HG02943 (cell line): Measurements from ENCODE around the gene CARHSP1.
"Not testable (repeated sequence)": the region's sequence is repeated elsewhere in the genome, so short reads cannot be mapped to it uniquely, and the experiment has no call there.

Experiments
- ATAC-seq: cut with Tn5 transposase; IDR thresholded peaks from one replicate; pipeline ENCODE4 v1.9.1; 2021; ENCODE audit warnings: mild to moderate bottlenecking, low read depth, moderate library complexity; ENCODE audit not compliant: unreplicated experiment

The CARHSP1 gene

DNA sequence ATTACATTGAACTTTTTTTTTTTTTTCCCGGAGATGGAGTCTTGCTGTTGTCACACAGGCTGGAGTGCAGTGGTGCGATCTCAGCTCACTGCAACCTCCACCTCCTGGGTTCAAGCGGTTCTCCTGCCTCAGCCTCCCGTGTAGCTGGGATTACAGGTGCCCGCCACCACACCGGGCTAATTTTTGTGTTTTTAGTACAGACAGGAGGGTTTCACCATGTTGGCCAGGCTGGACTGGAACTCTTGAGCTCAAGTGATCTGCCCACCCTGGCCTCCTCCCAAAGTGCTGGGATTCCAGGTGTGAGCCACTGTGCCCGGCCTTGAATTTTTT is 5.0 kb upstream of the CARHSP1 start:
- ATAC-seq, result not testable (repeated sequence)

DNA sequence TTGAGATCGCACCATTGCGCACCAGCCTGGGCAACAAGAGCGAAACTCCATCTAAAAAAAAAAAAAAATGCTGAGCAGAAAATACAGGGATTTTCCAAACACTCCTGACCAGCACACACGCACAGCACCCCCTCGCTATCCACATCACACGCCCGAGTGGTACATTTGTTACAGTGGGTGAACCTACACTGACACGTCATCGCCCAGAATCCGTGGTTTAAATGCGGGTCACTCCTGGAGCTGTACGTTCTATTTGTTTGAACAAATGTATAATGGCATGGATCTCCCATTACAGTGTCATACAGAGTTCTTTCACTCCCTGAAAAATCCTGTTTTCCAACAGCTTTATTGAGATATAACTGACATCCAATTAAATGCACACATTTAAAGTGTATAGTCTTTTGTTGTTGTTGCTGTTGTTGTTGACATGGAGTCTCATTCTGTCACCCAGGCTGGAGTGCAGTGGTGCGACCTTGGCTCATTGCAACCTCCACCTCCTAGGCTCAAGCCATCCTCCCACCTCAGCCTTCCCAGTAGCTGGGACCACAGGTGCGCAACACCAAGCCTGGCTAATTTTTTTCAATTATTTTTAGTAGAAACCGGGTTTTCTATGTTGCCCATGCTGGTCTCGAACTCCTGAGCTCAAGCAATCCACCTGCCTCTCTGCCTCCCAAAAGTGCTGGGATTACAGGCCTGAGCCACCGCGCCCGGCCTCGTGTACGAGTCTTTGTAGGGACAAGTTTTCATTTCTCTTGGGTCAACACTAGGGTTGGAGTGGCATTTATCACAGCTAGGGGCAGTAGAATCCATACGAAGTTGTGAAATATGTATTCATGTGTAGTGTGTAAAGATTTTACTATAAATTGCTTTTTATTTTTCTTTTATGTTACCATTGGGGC is 4.4 kb upstream of the CARHSP1 start:
- ATAC-seq, result no peak

DNA sequence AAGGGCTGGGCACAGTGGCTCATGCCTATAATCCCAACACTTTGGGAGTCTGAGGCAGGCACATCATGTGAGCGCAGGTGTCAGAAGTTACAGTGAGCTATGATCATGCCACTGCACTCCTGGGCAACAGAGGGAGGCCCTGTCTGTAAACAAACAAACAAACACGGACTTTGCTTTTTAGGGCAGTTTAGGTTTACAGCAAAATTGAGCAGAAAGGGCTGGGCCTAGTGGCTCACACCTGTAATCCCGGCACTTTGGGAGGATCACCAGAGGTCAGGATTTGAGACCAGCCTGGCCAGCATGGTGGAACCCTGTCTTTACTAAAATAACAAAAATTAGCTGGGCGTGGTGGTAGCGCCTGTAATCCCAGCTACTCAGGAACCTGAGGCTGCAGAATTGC is 3.3 kb upstream of the CARHSP1 start:
- ATAC-seq, result no peak

DNA sequence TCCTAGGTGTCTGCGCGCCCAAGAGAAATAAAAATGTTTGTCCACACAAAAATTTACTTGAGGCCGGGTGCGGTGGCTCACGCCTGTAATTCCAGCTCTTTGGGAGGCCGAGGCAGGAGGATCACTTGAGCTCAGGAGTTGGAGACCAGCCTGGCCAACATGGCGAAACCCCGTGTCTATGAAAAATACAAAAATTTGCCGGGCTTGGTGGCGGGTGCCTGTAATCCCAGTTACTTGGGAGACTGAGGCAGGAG is 1.1 kb upstream of the CARHSP1 start:
- not testable (repeated sequence) for ATAC-seq

DNA sequence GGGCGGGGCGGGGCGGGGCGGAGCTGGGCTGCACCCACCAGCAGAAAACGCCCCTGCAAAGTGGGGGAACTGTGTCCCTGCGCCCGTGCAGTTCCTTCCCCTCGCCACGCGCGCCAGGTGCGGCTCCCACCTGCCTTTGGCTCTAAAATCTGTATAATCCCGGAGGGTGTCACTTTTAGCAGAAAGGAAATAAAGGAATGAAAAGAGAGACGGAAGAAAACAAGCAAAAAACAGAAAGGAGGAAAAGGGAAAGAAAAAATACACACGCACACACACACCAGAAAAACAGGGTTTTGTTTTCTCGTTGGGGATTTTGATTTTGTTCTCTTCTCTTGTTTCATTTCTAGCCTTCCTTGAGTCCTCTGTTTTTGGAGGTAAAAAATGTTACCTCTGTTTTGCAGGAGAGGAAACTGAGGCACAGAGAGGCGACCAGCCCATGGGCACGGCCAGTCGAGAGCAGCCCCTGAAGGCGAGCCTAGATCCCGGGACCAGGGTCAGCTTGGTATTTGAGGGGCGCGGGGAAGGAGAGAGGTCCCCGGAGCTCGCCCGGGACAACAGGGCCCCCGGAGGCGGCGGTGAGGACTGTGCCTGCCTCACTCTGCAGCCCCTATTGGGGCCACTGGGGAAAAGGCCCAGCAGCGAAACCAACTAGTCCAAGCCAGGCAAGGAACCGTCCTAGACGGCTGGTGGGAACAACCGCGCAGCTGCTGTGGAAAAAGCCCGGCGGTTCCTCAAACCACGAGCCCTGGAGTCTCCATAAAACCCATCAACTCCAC is 594 bp upstream of the CARHSP1 start:
- ATAC-seq, result no peak

DNA sequence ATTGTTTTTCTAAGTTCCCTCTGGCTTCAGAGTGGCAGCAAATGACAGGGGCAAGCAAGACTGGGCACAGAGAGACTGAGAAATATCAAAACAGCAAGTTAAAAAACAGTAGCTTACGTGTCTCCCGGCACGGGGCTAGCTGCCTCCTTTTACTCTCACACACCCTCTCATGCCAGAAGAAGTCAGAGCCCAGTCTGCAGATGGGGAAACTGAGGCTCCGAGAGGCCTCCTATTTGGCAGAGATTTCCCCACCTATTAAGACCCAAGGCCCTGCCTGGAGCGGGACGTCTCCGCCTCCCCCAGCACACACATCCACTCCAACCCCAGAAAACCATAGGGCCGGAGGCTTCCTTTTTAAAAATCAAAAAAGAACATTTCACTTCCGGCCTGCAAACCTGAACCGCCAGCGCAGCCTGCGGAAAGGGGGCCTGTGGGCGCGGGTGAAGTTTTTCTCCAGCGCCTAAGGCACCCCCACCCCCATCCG is 832 bp downstream of the CARHSP1 start:
- no peak for ATAC-seq

DNA sequence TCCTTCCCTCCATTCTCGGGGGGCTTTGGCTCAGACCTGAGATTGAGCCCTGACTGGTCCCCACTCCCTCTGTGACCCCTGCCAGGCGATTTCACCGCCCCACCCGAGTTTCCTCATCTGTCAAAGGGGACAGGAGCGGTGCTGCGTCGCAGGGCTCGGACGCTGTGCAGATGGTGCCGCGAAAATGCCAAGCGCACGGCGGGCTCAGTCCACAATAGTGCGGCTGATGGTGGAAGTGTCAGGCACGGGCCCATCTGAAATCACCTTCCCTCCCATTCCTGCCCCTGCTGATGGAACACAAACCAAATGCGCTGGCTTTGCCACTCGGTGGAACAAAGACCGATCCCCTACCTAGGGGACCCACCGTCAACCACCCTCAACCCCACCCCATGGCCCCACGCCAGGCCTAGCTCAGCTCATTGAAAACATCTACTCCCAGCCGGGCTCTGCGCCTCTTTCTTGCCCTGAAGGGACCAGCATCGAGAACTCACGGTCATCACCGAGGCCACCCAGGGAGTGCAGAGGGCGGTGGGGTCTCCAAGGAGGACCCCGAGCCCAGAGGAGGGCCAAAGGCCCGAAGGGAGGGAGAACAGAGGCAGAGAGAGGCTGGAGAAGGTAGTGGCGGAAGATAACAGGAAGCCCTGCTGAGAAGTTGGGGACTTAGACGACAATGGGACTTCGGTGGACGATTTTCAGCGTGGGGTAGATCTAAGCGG is 1.4 kb downstream of the CARHSP1 start:
- ATAC-seq, result no peak

DNA sequence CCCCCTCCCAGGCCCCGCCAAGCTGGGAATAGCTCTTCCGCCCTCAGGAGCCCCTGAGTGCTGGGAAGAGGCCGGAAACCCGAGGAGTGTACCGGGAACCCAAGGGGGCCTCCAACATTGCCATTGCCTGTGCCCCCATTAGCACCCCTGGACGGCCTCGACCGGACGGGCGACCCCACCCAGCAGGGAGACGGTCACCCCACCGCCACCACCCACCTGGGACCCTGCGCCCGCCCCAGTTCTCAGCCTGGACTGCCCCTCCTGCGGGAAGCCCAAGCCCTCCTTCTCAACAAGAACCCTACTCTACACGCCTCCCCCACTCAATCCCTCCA is 2.0 kb downstream of the CARHSP1 start:
- ATAC-seq, result no peak

DNA sequence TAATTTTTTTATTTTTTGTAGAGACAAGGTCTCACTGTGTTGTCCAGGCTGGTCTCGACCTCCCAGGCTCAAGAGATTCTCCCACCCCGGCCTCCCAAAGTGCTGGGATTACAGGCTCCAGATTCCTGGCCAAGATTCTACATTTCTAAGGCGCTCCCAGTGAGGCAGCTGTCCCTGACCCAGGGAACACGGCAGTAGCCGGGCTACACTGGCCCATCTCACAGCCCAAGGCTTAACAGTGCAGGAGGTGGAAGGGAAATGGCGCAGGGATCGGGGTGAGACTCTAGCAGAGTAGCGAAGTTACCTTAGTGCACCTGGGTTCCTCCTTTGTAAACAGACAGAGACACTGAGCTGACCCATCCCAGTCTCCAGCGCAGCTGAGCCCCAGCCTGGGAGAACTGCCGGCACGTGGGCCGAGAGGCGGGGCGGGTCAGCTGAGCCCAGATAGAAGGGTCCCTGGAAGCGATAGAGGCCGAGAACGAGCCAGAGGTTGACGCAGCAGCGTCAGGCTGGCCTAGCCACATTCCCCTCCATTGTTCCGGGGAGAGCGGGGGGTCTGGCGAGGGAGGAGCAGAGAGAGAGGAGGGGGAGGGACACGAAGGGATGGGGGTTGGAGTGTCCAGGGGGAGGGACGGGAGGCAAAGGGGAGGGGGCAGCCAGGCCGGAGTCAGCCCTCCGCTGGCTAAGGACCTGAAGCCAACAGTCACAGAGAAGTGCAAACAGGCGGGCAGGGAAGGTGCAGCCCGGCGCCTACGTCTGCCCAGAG is 2.5 kb downstream of the CARHSP1 start:
- no peak for ATAC-seq

DNA sequence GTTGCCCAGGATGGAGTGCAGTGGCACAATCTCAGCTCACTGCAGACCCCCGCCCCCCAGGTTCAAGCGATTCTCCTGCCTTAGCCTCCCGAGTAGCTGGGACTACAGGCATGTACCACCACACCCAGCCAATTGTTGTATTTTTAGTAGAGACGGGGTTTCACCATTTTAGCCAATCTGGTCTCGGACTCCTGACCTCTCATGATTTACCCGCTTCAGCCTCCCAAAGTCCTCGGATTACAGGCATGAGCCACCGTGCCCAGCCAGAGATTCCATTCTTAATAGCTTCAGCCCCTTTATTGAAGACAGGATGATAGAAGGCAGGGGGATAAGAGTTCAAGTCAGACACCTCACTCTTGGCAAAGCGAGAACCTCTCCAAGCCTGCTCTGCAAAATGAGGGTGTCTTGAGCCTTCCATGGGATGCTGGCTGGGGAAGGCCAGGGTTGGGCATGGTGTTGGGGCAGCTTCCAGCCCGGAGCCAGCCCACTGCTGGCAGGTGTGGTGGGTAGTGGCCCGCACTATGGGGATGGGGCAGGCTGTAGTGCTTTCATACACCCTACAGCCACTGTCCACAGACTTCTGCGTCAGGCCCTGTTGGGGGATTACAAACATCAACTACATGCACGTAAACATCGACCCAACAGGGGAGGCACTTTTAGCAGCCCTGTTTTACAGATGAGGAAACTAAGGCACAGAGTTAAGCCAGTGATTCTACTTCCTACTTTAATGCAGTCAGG is 3.5 kb downstream of the CARHSP1 start:
- no peak for ATAC-seq

DNA sequence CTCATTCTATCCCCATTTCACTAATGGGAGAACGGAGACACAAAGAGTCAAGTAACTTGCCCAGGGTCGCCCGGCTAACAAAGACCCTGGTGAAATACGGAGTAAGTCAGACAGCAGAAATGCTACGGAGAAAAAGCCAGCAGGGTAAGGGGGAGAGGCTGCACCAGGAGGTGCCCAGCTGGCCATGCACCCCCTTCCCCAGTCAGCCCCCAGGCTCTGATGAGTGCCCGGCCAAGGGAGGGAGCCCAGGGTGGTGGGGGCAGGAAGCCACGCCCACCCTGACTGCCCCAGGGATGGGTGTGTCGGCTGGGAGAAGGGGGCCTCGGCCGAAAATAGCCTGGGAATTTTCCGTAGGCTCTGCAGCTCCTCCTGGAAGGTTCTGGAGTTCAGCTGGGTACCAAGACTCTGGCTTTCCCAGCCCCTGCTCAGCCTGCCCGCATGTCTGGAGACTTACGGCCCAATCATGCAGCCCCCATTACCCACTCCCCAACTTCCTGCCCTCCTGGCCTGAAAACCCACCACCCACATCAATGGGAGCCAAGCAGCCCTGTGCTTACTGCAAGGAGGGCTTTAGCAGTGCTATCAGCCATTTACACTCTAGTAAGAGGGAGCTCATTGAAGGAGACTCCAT is 4.2 kb downstream of the CARHSP1 start:
- no peak for ATAC-seq

DNA sequence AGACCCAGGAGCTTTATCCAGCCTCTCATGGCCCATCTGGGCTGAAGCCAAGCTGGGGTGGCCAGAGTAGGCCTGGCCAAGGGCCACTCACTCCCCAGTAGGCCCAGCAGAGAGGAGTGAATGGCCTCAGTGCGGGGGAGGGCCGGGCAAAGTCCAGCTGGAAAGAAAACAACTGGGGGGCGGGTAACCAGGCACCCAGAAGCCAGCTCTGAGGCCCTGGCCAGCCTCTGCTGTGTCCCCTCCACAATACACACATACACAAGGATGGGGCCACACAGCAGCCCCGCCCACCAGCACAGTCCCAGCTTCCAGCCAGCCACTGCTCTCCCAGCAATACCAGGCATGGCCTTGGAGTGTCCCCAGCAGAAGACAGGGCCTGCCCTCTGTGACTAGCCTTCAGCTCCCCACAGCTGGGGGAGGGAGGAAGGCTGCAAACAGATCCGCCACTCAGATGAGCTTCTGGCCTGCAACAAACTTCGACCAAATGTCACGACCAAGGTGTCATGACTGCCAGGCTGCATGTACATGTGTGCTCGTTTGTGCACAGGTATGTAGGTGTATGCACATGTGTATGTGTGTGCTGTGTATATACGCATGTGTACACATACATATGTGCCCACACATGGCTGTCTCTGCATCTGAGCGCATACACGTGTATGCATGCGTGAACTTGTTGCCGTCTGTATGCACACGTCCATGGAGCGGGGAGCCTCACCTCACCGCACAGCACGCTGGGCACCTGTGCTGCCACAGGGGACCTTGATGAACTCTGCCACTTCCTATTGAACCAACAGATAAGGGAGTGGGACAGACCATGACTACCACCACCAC is 5.0 kb downstream of the CARHSP1 start:
- no peak for ATAC-seq

DNA sequence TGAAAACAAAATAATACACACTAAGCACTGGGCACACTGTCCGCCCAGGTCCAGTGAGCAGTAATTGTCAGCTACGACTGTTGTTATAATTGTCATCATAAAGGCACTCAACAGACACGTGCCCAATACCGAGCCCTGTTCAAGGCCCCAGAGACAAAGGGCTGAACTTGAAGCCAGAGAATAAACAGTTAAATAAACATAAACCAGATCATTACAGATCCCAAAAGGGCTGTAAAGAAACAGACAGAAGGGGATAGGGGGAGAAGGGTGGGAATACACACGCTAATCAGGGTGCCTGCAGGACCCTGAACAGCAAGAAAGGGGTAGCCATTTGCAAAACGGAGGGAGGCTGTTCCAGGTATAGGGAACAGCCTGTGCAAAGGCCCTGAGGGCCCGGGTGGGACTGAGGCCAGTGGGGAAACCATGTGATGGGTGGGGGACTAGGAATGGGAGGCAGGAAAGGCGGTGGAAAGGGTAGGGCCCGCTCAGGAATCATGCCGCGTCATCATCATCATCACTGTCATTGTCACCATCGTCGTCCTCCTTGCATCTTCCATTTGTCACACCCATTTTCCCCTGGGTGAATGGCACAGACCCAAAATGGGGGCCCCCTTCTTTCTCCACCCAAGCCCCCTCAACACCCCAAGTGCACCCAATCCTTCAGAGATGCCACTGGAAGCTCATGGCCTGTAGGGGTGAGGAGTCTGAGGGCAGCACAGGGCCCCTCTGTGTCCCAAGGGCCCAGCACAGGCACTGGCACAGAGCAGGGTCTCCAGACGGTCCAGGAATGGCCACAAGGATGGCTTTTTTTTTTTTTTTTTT is 6.3 kb downstream of the CARHSP1 start:
- no peak for ATAC-seq

DNA sequence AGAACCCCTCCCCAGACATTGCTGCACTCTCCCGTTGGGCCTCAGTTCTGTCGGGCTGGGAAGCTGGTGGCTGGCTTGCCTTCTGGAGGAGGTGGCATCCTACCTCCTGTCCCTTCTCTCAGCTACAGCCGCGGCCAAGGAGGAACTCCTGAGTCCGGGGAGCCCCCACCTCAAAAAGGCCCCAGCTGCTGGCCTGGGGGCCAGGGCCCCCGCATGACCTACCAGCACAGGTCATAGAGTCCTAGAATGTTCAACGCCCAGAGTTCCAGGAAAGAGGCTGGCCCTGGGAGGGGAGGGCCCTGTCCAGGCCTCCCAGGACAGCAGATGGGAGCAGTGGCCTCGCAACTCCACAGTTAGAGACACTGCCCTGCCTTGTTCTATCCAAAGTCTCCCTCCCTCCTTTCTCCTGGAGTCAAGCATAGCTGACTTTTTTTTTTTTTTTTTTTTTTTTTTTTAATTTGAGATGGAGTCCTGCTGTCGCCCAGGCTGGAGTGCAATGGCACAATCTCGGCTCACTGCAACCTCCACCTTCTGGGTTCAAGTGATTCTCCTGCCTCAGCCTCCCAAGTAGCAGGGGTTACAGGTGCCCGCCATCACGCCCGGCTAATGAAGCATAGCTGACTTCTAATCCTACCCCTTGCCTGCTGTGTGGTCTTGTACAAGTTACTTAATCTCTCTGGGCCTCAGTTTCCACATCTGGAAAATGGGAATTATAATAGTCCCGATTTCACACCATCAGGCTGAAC is 7.1 kb downstream of the CARHSP1 start:
- ATAC-seq, result no peak

DNA sequence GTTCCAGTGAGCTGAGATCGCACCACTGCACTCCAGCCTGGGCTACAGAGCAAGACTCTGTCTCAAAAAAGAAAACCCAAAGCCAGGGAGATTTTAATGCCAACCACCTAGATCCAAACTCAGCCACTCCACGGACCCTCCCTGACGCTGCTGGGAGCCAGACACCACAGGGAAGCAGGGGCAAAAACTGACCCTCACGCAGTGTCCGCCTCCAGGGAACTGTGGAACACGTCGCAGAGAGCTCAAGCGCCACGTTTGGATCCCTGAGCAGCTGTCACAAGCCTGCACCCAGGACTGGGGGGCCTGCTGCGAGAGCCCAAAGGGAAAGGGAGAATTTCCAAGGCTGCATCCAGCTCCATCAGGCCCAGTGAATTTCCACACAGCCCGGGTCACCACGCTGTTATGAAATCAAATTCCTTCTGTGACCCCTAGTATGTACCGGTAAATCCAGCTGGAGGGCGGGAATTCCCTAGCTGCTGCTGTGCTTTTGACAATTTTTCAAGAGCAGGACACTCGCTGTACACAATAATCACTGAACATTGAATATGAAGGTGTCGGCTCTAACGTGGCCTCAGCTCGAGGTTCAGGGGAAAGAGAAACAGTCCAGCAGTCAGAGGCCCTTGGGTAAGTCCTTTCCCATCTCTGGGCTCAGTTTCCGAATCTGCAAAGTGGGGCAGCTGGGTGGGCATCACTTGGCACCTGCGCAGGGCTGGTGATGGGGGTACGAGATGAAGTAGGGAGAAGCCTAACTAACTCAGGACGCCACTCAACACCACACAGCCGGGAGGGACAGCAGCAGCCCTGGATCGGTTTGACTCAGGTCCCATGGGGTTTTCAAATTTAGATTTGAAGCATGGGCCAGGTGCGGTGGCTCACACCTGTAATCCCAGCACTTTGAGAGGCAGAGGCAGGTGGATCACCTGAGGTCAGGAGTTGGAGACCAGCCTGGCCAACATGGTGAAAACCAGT is 8.6 kb downstream of the CARHSP1 start:
- no peak for ATAC-seq
